H1 (cell line): Measurements from ENCODE around the gene PRKAG1. TPM values are rescaled to one million over a fixed set of nuclear protein-coding genes. Genes with fewer than 3 reads are reported as not detected.

Experiments
- ATF2 ChIP-seq: IDR thresholded peaks from 2 replicates; pipeline ENCODE4 v1.6.1; 2012; ENCODE audit warnings: low read length, inconsistent platforms
- TCF12 ChIP-seq: IDR thresholded peaks from 2 replicates; pipeline ENCODE4 v1.6.1; 2011; ENCODE audit warnings: low read depth, mild to moderate bottlenecking, low read length
- YY1 ChIP-seq: IDR thresholded peaks from 2 replicates; pipeline ENCODE4 v1.6.1; 2011; ENCODE audit warnings: low read depth, mild to moderate bottlenecking, low read length
- polyA plus RNA-seq, 7 experiments: library from polyadenylated mRNA; depleted of rRNA in 3 of 7; stranded (reverse) in 5 of 7; unstranded in 2 of 7; fragments of >200 nt in 5 of 7; fragments of 200-250 nt in 2 of 7; gene quantifications; 1 replicate in 5 of 7; 2 replicates in 1 of 7; 4 replicates in 1 of 7; pipeline versions ENCODE4 v1.2.1 to v1.2.3, GENCODE V29; 2011 to 2013; ENCODE audit warnings: missing spikeins in 2 of 7, mixed read lengths in 2 of 7
- total RNA-seq: library from RNA; stranded (reverse); fragmentation: NEBNext Ultra II Directional; extraction: Animal tissue kit (Norgen Biotek cat#: 25700); gene quantifications from 2 replicates; pipeline ENCODE4 v1.2.1, GENCODE V29; 2021

PRKAG1 gene
- total and polyA plus RNA-seq, 2 of the 8 experiments (the other 6 are each of a cell fraction or from before 2014, with no cell fraction given), result 38.6 to 57.5 TPM

GRCh38 chr12:48982397-48983080 is 36.0 kb downstream of the PRKAG1 start (continued):
- no peak for TF ChIP-seq ATF2
- TF ChIP-seq YY1, result no peak
- no peak for TF ChIP-seq TCF12
